GM18907 (cell line): ENCODE results near the gene E2F6.
"Not testable (repeated sequence)": the region's sequence is repeated elsewhere in the genome, so short reads cannot be mapped to it uniquely, and the experiment has no call there.

ENCODE experiments used
- ATAC-seq: cut with Tn5 transposase; IDR thresholded peaks from one replicate; pipeline ENCODE4 v1.9.1; 2021; ENCODE audit warnings: mild to moderate bottlenecking, moderate library complexity; ENCODE audit not compliant: unreplicated experiment

E2F6 gene

DNA sequence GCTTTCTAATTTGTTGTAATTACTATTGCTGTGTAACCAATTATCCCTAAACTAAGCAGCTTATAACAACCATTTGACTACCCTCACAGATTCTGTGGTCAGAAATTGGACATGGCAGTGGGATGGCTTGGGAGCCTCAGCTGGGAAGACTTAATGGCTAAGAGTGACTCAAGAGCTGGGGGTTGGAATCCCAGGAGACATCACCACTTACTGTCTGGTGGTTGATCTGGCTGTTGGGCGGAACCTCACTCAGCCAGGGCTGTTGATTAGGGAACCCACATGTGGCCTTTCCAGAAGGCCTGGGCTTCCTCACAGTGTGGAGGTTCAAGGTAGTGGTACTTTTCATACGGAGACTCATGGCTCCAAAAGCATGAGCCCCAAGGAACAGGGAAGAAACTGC, 49.8 kb downstream of the E2F6 start:
- no peak for ATAC-seq

DNA sequence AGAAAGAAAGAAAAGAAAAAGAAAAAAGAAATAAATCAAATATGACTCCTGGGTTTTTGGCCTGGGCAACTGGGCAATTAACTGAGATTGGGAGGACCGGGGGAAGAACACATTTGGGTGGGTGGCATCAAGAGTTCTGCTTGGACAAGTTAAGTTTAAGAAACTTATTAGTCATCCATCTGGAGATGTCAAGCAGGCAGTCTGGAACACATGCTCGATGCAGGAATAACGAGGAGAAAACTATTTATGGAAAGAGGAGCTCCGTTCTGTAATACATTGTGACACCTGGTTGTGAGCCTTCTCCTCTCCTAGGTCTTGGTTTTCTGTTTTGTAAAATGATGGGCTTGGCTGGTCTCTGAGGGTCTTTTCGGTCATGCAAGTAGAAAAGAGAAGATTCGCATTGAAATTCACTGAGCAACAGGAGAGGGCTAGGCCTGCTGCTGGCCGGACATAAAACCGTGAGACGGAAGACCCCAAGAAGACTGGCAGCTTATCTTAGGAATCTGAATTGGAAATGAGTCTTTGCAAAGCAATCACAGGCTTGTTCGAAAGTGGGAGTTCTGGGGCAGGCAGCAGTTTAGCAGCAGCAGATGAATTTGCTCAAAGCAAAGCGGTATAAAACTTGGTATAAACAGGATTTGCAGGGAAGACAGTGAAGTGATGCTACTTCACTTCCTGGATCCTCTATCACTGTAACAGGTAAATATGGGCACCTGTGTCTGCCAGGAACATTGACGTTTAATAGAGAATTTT, 51.4 kb downstream of the E2F6 start:
- no peak for ATAC-seq

DNA sequence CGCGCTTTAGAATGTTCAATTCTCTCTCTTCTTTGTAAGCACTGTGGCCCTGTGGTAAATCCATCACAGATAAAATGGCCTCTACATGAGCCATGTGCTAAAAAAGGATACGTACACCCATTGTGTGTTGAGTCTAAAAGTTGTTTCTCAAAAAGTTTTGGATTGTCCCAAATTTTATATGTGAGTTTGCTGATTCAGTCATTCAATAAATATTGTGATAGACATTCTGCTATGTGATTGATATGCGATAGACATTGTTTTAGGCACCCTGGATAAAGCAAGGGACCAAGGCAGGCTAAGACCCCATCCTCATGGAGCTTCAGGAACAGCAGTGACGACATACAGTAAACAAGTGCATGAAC, 53.5 kb downstream of the E2F6 start:
- no peak for ATAC-seq

DNA sequence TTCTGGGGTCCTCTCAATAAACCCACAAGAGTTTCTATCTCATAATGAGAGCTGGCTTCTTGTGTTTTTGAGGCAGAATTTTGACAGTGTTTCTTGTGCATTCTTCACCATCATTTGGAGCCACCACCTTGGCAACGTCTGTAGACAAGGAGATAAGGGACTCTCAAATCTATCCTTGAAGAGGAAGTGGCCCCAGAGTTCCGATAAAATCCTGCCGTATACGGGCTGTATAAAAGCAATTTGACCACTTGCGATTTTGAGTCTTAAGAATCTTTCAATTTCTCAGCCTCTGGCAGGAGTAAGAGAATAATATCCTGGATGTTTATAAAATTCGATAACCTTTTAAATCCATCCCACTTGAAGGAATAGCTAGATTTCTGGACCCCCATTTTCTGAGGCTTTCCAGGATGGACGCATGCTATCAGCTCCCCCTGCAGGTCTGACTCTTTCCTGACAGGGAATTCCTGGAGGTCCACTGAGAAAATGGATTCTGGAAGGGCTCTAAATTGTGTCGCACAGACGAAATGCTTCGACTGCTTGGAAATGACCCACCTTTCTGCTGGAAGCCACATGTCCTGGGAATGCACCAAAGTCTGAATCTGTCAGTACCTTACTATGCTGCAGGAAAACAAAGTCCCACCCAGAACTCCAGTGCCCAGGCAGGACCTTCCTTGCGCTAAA, 54.1 kb downstream of the E2F6 start:
- no peak for ATAC-seq

DNA sequence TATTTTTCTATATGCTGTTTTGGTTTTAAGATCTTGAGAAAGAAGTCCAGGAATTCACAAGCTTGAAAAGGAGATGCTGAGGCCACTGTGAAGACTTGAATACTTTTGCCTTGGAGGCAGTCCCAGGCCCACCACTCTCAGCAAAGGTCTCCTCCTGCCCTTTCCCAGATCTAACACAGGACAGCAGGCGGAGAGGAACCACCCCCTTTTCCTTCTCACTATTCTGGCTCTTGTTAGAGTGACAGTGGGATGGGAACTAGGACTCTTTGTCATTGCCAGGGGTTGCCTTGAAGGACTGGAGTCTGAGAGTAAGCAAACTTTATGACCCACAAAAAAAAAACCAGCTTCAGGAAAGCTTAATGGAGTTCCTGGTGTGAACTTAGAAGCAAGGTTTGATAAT, 54.7 kb downstream of the E2F6 start:
- no peak for ATAC-seq

DNA sequence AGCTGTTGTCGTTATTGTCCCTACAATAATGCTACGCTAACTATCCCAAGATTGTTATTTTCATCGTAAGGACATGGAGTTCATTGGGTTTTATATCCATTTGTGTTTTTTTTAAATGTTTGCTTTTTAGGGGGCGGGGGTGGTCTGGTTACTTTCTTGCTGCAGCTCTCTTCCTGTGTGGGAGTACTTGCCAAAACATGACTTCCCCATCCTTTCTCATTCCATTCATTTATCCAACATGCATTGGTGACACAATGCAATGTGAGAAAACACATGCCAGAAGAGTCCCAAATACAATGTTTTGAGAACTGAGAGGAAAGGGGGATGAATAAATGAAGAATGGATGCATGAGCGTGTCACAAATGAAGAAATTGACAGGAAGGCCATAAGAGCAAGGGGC, 55.9 kb downstream of the E2F6 start:
- no peak for ATAC-seq

DNA sequence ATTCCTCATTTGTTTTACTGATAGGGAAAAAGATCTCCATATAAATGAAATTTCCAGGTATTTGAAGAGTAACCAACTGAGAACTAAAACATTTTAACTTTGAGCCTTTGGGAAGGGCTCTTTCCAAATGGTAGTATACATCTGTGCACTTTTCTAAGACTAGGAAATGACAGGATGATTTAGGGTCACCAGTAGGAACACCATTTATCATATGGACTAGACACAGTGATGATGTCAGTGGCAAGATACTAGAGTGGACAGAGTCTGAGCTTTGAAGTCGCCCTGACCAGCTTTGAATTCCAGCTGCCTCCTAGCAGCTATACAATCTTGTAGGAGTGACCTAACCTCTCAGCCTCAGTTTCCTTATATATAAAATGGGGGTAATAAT, 56.4 kb downstream of the E2F6 start:
- no peak for ATAC-seq

DNA sequence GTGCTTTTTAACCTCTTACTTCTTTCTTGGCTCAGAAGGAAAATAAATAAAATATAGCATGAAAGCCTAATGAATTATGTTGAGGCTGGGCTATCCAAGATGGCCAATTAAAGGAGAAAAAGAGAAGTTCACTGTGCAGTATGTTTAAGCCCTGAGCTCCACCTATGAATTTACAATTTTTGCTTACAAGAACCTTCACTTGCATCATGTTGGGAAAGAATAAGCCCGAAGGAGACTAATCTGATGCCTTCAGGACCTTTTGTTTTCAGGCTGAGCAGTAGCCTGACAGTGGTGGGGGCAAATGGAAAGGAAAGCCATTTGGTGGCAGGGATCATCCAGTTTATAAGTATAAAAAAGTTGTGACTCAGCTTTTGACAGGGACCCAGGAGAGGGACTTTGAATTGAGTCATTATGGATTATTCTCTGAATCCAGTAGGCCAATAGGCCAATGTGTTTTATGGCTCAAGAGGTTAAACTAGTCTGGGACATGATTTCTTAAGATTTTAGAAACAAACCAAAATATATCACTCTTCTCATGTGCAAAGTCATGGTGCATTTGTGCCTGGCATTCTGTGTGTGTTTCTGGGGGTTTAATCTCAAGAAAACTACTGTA, 56.9 kb downstream of the E2F6 start:
- ATAC-seq: no peak

DNA sequence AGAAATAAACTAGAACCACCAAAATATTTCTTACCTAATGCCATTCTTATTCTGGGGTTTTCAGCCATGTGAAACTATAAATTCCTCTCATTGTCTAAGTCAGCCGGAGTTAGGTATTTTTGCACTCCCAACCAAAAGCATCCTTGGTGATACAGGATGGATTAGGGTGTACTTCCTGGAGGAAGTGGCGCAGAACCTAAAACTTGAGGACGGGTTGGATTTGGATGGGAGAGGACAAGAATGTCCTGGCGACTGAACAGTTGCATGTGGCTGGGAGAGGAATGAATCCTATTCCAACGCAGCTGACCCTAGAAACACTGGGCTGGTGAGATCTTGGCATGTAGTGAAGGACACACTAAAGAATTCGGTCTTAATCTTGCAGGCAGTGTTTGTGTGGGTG, 58.5 kb downstream of the E2F6 start:
- no peak for ATAC-seq

DNA sequence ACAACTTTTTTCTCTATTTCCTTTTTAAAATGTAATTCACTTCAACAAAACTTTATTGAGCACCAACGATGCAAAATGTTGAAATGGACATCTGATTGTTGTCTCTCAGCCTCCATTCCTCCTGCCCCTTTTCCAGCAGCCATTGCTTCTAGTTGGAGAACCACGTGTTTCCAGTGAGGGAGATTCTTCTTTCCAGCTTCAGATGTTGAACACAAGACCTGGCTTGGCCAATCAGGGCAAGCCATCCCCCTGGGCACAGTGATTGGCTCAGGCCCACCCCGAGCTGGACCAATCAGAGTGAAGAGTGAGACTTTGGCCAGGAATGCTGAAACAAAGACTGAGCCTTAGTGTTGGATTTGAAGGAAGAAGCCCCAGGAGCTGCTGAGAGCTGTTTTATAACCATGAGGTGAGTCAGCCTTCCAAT, 59.0 kb downstream of the E2F6 start:
- ATAC-seq: no peak

DNA sequence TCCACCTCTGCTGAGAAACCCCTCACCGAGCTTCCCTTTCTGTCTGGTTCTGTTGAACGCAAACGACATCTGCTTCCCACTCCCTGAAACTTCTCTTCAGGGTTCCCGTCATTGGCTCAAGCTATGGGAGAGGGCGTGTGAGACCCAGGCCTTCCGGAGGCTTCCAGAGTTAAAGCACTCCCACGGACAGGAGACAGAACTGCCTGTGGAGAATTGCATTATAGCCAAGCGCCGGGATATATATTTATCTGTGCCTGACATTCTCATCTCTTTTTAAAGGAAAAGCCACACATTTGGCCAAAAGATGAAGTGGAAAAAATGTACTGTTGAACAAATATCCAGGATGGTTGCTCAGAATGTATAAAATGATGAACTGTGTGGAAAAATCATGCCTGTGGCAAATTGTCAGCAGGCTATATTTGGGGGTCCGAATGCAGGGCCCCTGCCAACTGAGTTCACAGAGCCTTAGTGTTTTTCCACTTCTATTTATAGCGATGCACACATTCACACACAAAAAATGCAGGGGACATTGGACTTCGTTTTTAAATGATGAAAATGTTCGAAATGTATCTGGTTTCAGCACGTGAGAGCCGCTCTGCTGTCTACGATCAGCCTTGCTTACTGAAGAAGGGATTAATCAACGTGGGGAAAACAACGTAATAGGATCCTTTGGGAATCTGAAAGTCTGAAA, 59.5 kb downstream of the E2F6 start:
- no peak for ATAC-seq

DNA sequence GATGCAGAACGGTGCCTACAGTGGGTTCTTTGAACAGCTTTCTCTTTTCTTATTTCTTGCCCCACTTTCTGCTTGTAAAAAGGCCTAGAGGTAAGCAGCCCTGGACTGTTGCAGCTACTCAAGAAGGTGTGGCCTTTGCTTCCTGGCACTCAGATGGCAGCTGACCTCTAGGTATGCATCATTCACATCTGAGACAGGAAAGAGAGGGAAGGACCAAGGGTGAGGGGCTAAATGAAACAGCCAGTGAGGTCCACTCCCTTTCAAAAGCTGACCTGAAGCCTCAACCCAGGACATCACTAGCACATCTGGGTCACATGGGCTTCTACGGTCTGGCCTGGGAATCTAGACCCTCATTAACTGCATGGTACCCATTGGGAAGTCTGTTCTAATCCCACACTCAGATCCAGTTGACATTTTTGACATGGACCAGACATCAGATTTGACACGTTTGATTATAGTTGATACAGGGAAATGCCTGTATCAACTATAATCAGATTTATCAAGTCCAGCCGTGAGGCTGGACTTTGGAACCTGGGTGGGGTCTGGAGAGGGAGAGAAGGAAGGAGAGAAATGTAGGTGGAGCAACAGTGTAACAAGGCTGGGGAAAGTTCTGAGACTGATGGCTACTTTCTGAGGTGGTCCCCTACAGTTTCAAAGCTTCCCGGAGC, 60.2 kb downstream of the E2F6 start:
- ATAC-seq: no peak

DNA sequence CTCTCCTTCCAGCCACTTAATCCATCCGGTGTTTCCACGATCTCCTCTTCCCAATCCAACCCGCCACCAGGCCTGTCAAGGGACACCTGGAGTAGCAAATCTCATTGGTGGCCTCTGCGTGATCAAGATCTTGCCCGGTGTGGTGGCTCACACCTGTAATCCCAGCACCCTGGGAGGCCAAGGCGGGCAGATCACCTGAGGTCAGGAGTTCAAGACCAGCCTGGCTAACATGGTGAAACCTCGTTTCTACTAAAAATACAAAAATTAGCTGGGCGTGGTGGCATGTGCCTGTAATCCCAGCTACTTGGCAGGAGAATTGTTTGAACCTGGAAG, 60.9 kb downstream of the E2F6 start:
- not testable (repeated sequence) for ATAC-seq

DNA sequence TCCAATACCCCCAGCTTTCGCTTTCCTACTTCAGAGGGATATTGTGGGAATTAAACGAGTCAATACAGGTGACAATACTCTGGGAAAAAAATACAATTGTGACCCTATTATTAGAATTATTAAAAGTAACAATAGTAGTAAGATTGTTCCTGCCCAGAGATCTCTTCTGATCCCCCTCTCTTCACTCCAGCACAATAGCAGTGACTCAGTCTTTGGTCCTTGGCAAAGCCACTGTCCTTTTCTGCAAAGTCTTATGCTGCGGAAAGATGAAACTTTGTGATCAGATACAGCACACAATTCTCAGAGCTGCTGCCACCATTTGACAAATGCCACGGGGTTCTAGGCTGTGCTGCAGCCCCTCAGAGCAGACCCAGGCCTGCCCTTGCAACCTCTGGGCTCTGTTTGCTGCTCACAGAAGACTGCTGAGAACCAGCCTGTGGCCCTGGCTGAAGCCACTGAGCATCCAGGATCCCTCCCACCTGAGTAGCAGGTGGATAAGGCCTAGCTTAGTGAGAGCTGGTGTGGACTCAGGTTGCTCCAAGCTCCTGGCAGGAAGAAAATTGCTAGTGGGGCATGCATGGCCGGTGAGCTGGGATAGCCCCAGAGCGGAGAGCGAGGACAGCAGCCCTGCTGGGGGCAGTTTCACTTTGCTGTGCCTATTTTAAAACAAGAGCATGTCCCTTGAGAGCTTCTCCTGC, 61.4 kb downstream of the E2F6 start:
- no peak for ATAC-seq

DNA sequence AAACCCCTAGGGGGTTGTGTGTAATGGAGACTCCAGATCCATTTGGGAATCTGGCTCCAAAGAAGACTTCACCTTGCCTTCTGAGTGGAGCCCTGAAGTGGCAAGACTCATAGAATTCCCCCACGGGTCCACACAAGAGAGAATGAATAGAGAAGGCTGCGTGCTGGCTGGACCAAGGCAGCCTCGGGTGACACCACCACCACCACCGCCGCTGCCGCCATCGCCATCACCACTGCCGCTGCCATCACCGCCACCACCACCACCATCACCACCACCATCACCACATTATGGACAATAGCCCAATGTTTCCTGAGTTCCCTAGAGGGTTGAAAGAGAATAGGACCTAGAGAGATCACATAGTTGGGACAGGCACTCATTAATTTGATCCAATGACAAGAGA, 63.5 kb downstream of the E2F6 start:
- no peak for ATAC-seq

DNA sequence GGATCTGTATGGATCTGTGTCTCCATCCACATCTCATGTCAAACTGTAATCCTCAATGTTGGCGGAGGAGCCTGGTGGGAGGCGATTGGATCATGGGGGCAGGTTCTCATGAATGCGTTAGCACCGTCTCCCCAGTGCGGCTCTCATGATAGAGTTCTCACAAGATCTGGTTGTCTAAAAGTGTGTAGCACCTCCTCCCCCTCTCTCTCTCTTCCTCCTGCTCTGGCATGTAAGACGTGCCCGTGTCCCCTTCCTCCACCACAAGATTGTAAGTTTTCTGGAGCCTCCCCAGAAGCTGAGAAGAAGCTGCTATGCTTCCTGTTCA, 66.6 kb downstream of the E2F6 start:
- no peak for ATAC-seq

DNA sequence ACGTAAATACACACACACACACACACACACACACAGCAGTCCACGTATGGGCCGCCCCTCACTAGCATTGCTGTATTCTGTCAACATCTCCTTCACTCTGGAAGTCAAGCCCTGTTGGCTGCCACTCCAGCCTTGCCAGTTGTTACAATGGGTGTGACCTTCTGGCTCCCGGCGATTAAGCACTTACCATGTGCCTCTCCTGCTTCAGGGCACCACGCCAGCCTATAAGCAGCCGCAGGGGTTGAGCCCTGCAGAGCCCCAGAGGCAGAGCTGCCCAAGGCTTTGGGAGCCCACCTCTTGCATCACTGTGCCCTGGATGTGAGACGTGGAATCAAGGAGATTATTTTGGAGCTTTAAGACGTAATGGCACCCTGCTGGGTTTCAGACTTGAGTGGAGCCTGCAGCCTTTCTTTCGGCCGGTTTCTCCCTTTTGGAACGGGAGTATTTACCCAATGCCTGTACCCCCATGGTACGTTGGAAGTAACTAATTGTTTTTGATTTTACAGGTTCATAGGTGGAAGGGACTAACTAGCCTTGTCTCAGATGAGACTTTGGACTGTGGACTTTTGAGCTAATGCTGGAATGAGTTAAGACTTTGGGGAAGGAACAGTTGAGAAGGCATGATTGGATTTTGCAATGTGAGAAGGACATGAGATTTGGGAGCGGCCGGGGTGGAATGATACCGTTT, 67.1 kb downstream of the E2F6 start:
- ATAC-seq: no peak

DNA sequence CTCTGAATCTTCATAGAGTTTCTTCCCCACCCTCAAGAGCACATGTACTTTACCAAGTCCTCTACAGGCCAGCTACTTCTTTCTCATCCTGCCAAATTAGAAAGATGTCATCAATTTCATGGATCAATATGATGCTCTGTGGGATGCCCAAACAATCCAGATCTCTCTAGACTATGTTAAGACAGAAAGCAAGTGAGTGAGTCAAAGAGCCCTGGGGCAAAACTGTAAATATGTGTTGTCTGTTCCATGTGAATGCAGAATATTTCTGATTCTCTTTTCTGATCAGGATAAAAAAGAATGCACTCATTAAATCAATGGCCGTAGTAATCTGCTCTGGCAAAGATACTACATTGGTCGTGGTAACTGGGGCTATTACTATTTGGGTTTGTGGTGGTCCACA, 68.4 kb downstream of the E2F6 start:
- no peak for ATAC-seq

DNA sequence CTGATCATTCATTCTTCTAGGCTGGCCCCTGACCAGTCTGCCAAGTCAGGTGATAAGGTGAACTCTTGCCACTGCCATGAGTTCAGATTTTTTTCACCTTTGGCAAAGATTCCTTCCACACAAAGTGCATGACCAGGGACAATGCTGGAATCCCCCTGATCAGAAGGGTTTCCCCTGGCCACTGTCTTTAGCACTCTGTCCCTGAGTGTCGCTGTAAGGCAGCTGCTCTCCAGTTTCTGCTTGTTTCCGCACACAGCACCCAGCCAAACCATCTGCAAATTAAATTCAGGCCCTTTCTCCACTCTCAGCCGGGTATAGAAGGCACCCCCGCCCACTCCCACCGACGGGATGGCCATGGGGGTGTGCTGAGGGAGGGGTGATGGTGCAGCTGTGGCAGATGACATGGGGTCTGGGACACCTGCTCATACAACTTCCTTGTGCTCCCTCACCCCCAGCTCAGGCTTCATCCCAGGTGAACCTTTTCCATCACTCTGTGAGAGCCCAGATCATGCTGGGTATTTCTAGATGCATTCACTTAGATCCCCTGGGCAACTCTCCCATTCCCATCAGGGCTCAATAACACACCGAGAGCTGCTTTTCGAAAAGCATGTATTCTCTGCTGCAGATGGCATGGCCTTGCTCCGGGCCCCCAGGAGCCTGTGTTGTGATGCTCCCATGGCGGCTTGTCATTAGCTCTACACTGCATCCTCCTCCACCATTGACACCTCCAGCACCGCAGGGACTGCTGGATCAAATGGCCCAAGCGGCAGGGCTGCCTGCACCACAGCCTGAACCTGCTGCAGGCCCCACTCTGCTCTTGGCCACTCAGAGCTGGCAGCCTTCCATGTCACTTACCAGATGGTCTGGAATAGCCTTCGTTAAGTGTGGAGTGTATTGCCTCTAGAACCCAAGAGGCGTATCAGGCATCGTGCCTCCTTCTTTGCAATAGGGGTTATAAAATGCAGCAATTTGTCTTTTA, 69.2 kb downstream of the E2F6 start:
- no peak for ATAC-seq
